ENCODE data around the gene IL4R. TPM values are rescaled to one million over a fixed set of nuclear protein-coding genes. Genes with fewer than 3 reads are reported as not detected.

Gene IL4R
- polyA plus RNA-seq, 1 donor from 2014 or later: 0.07 TPM

DNA sequence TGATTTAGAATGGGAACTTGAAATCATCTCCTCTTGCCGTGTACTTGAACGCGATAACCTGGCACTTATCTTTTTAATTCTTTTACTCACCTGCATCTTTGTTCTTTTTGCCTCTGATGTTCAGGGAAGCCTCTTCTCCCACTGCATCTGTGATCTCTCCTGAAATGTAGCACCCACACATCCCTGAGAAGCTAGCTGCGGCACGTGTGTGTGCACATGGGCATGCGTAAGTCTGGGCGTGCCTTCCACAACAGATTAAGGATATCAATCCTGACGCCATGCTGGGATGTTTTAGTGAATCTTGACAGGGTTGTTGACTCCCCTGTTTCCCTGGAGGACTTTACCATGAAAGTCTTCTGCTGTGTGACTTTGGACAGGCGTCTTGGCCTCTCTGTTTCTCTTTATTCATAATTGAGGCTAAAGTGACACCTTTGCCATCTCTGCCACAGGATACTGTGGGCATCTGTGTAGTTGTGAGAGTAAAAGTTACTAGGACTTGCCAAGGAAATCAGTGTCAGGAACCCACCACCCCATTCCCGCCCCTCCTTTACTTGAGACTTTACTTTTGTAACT lies 20.5 kb downstream of the IL4R start:
- Histone ChIP-seq H3K4me3 (ENCODE audit: low read length) (no peak overlapping the region), H3K27ac (ENCODE audit: low read length) (no peak overlapping the region), H3K9me3 (ENCODE audit: low read length) (no peaks in the 10 kb centered on the region), H2AFZ (ENCODE audit: low read depth, low read length) (no peak overlapping the region), H3K4me2 (ENCODE audit: low read length) (no peak overlapping the region), H4K20me1 (ENCODE audit: insufficient read depth) (no peaks in the 10 kb centered on the region), H3K9ac (ENCODE audit: low read length) (no peak overlapping the region), H3K9me2 (ENCODE audit: insufficient read depth, low read length) (no peaks in the 10 kb centered on the region), H3F3A (ENCODE audit: insufficient read depth, low read length, poor library complexity, severe bottlenecking) (no peaks in the 10 kb centered on the region), H3K79me2 (replicated peaks; ENCODE audit: insufficient read depth, low read length) (no peaks in the 10 kb centered on the region), H3K27me3 (ENCODE audit: insufficient read depth, low read depth, low read length) (no peaks in the 10 kb centered on the region), H3K36me3 (ENCODE audit: insufficient read depth, low read length) (no peaks in the 10 kb centered on the region)
- TF ChIP-seq EZH2 (IDR thresholded peaks at IDR 0.05; ENCODE audit: borderline replicate concordance, insufficient read depth, low read length, poor library complexity, severe bottlenecking) (no peak), POLR2AphosphoS5 (IDR thresholded peaks at IDR 0.05) (no peak)
- TF ChIP-seq, protein P1, sequence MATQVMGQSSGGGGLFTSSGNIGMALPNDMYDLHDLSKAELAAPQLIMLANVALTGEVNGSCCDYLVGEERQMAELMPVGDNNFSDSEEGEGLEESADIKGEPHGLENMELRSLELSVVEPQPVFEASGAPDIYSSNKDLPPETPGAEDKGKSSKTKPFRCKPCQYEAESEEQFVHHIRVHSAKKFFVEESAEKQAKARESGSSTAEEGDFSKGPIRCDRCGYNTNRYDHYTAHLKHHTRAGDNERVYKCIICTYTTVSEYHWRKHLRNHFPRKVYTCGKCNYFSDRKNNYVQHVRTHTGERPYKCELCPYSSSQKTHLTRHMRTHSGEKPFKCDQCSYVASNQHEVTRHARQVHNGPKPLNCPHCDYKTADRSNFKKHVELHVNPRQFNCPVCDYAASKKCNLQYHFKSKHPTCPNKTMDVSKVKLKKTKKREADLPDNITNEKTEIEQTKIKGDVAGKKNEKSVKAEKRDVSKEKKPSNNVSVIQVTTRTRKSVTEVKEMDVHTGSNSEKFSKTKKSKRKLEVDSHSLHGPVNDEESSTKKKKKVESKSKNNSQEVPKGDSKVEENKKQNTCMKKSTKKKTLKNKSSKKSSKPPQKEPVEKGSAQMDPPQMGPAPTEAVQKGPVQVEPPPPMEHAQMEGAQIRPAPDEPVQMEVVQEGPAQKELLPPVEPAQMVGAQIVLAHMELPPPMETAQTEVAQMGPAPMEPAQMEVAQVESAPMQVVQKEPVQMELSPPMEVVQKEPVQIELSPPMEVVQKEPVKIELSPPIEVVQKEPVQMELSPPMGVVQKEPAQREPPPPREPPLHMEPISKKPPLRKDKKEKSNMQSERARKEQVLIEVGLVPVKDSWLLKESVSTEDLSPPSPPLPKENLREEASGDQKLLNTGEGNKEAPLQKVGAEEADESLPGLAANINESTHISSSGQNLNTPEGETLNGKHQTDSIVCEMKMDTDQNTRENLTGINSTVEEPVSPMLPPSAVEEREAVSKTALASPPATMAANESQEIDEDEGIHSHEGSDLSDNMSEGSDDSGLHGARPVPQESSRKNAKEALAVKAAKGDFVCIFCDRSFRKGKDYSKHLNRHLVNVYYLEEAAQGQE (IDR thresholded peaks at IDR 0.05; ENCODE audit: borderline replicate concordance): no peak
- TF ChIP-seq, protein P2, sequence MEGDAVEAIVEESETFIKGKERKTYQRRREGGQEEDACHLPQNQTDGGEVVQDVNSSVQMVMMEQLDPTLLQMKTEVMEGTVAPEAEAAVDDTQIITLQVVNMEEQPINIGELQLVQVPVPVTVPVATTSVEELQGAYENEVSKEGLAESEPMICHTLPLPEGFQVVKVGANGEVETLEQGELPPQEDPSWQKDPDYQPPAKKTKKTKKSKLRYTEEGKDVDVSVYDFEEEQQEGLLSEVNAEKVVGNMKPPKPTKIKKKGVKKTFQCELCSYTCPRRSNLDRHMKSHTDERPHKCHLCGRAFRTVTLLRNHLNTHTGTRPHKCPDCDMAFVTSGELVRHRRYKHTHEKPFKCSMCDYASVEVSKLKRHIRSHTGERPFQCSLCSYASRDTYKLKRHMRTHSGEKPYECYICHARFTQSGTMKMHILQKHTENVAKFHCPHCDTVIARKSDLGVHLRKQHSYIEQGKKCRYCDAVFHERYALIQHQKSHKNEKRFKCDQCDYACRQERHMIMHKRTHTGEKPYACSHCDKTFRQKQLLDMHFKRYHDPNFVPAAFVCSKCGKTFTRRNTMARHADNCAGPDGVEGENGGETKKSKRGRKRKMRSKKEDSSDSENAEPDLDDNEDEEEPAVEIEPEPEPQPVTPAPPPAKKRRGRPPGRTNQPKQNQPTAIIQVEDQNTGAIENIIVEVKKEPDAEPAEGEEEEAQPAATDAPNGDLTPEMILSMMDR (IDR thresholded peaks at IDR 0.05; ENCODE audit: poor library complexity, severe bottlenecking): no peak

DNA sequence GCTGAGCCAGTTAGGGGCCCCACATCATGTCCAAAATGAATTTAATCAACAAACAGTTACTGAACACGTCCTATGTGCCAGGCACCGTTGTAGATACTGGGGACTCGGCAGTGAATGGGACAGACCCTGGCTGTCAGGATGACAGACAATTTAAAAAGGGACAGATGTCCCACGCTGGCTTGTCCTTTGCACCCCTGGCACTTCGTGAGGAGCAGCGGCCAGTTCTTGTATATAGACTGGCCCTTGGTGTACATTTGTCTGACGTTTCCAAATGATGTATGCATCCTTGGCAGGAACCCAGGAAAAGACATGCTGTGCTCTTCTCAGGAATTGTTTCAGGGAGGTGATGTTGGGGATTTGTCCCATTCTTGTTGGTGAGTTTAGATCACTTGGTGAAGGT lies 21.1 kb downstream of the IL4R start:
- Histone ChIP-seq H3K4me3 (ENCODE audit: low read length) (no peak overlapping the region), H3K9ac (ENCODE audit: low read length) (no peak overlapping the region), H3K27me3 (ENCODE audit: insufficient read depth, low read depth, low read length) (no peaks in the 10 kb centered on the region), H3K27ac (ENCODE audit: low read length) (no peak overlapping the region), H3K4me2 (ENCODE audit: low read length) (no peak overlapping the region), H3K79me2 (replicated peaks; ENCODE audit: insufficient read depth, low read length) (no peaks in the 10 kb centered on the region), H3K9me2 (ENCODE audit: insufficient read depth, low read length) (no peaks in the 10 kb centered on the region), H3K36me3 (ENCODE audit: insufficient read depth, low read length) (no peaks in the 10 kb centered on the region), H3F3A (ENCODE audit: insufficient read depth, low read length, poor library complexity, severe bottlenecking) (no peaks in the 10 kb centered on the region), H2AFZ (ENCODE audit: low read depth, low read length) (no peak overlapping the region), H3K9me3 (ENCODE audit: low read length) (no peaks in the 10 kb centered on the region), H4K20me1 (ENCODE audit: insufficient read depth) (no peaks in the 10 kb centered on the region)
- TF ChIP-seq, protein P1 (IDR thresholded peaks at IDR 0.05; ENCODE audit: borderline replicate concordance): no peak
- TF ChIP-seq MXI1 (conservative IDR thresholded peaks at IDR 0.05; ENCODE audit: poor library complexity, severe bottlenecking) (no peak), SMC3 (conservative IDR thresholded peaks at IDR 0.05; ENCODE audit: poor library complexity) (no peak), EP300 (conservative IDR thresholded peaks at IDR 0.05; ENCODE audit: poor library complexity, severe bottlenecking) (no peak), EZH2 (IDR thresholded peaks at IDR 0.05; ENCODE audit: borderline replicate concordance, insufficient read depth, low read length, poor library complexity, severe bottlenecking) (no peak), POLR2AphosphoS5 (IDR thresholded peaks at IDR 0.05) (no peak), RAD21 (conservative IDR thresholded peaks at IDR 0.05) (no peak), TAF1 (IDR thresholded peaks at IDR 0.05; ENCODE audit: low read depth) (no peak)
- TF ChIP-seq, protein P2 (IDR thresholded peaks at IDR 0.05; ENCODE audit: poor library complexity, severe bottlenecking): no peak
